GM04503 (cell line): ENCODE measurements around the gene STXBP1.
"Not testable (repeated sequence)": the region's sequence is repeated elsewhere in the genome, so short reads cannot be mapped to it uniquely, and the experiment has no call there.

Experiments used
- DNase-seq: peaks from one replicate; pipeline ENCODE4 v3.0.0-alpha.2; 2012; ENCODE audit warnings: low read depth

The STXBP1 gene

DNA sequence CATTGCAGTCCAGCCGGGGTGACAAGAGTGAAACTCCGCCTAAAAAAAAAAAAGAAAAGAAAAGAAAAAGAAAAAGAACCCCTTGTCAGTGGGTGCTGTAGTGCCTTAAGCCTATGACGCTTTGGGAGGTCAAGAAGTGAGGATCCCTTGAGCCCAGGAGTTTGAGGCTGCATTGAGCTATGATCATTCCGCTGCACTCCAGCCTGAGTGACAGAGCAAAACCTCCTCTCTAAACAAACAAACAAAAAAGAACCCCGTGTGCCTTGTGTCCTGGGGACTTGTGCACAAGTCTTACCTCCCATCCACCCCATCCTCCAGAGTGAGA lies 33.5 kb upstream of the STXBP1 start:
- no peak for DNase-seq

DNA sequence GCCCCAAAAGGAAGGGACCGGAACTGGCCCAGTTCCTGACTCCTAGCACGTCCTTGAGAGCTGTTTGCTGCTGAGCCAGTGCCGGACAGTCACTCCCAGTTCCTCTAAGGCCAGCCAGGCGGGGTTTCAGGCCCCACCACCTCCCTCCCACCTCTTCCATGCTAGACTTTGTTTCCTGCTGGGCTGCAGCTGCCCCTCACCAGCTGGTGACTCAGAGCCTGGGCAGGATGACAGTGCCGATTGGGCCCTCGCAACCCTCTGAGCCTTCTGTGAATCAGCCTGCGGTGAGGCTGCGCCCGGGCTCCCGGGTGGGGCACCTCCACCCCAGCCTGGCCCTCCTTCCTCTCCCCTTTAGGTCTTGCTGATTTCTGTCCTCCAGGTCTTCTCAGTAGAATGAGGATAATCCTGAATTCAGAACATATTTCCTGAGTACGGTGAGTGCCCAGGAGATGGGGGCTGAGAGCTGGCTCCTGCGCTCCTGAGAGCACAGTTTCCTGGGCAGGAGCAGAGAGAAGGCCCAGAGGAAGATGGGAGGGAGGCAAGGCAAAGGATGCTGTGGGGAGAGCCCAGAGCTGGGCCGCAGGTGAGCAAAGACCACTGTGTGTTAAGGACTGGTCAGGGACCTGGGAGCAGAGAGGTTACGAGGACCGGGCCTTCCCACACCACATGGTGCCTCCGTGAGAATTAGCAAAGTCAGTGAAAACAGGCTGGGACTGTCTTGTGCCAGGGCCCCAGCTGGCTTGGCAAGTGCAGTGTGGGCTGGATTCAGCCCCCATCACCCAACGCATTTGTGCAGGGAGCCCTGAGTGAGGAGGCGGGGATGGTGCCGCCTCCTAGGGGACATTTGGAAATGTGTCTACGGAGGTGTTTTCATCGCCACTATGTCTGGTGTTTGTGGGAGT lies 32.9 kb upstream of the STXBP1 start:
- peak; percentile 94 for DNase-seq

DNA sequence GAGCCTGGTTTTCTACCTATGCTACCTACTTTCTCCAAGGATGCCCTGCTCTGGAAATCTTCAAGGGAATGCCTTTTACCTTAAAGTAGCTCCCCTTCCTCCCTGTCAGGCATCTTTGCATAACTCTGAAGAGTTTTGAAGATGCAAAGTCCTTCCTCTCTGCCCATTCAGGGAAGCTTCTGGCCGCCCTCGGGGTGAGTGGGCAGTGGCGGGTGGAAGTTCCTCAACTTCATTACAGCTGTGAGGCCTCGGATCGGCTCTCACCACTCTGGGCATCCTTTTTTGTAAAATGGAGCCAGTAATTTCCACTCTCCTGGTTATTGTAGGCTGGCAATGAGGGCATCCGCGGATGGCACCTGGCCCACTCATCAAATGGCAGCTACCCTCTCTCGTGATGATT lies 31.7 kb upstream of the STXBP1 start:
- DNase-seq: no peak

DNA sequence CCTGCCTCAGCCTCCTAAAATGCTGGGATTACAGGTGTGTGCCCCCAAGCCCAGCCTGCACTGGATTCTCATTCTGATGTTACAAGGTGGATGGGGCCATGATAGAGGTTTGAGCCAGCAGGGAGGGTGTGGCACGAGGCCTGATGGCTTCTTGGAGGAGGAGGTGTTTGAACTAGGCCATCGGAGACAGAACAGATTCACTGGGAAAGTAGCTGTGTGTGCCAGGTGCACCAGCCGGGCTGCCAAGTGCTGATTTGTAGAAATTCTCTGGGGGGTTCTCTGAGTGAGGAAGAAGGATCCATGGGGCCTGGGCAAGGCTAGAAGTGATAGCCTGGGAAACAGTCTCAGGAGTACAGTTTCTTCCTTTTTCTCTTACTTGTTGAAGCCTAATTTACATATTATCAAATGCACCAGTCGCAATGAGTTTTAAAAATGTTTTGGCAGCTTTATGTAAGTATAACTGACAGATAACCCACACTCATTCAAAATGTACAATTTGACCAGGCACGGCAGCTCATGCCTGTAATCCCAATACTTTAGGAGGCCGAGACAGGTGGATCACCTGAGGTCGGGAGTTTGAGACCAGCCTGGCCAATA lies 31.1 kb upstream of the STXBP1 start:
- DNase-seq: no peak

DNA sequence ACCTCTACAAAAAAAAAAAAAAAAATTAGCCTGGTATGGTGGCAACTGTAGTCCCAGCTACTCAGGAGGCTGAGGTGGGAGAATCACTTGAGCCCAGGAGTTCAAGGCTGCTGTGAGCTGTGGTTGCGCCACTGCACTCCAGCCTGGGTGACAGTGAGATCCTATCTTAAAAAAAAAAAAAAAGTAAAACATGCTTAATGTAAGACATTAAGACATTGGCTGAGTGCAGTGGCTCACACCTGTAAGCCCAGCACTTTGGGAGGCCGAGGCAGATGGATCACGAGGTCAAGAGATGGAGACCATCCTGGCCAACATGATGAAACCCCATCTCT lies 27.6 kb upstream of the STXBP1 start:
- not testable (repeated sequence) for DNase-seq

DNA sequence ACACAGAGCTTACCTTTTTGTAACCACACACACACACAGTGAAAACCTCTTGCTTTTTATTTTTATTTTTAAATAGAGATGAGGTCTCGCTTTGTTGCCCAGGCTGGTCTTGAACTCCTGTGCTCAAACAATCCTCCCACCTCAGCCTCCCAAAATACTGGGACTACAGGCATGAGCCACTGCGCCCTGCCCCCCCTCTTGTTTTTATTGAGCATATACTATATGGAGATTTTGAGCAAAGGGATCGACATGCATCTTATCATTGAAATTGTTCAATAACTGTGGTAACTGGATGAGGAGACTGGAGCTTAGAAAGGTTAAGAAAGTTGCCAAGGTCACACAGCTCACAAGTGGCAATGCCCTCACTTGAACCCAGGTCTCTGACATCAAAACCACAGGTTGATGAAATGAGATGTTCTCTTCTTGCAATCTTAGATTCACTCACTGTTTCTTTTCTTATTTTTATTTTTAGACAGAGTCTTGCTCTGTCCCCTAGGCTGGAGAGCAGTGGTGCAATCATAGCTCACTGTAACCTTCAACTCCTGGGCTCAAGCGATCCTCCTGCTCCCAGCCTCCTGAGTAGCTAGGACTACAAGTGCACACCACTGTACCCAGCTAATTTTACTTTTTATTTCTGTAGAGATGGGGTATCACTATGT lies 26.8 kb upstream of the STXBP1 start:
- no peak for DNase-seq

DNA sequence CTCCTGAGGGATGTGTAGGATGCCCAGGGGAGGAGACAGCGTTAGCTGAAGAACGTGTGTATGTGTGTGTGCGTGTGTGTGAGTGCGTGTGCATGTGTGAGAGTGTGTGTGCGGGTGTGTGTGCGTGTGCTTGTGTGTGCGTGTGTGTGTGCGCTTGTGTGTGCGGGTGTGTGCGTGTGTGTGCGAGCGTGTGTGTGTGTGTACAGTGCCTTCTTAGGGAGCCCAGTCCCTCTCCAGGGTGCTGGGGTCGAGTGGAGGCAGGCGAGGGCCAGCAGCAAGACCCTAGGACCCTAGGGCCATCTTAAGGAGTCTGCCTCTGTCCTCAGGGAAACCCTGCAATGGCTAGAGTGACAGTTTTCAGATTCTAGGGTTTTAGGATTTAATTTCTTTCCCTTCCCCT lies 26.0 kb upstream of the STXBP1 start:
- DNase-seq: no peak

DNA sequence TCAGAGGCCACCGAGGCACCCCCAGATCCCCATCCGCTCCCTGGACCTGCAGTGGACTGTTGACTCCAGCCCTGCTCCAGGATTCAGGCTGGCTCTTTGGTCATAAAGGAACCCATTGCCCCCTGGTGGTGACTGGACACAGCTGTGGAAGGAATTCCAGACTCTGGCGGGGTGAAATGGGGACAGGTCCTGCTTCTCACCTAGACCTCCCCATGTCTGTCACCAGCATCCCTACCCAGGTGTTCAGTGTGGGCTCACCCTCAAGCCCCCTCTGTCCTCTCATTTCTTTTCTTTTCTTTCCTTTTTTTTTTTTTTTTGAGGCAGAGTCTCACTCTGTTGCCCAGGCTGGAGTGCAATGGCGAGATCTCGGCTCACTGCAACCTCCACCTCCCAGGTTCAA lies 25.5 kb upstream of the STXBP1 start:
- no peak for DNase-seq

DNA sequence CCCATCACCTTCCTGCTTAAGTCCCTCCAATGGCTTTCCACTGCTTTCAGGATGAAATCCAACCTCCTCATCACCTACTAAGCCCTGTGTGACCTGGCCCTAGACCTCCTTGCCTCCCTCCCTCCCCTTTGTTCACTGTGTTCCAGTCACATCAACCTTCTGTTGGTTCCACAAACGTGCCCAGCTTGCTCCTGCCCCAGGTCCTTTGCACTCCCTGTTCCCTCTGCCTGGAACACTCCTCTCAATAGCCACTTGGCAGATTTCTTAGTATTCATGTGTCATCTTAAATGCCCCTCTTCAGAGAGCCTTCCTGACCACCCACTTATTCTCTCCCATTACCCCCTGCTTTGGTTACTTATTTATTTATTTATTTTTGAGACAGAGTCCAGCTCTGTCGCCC lies 24.1 kb upstream of the STXBP1 start:
- no peak for DNase-seq

DNA sequence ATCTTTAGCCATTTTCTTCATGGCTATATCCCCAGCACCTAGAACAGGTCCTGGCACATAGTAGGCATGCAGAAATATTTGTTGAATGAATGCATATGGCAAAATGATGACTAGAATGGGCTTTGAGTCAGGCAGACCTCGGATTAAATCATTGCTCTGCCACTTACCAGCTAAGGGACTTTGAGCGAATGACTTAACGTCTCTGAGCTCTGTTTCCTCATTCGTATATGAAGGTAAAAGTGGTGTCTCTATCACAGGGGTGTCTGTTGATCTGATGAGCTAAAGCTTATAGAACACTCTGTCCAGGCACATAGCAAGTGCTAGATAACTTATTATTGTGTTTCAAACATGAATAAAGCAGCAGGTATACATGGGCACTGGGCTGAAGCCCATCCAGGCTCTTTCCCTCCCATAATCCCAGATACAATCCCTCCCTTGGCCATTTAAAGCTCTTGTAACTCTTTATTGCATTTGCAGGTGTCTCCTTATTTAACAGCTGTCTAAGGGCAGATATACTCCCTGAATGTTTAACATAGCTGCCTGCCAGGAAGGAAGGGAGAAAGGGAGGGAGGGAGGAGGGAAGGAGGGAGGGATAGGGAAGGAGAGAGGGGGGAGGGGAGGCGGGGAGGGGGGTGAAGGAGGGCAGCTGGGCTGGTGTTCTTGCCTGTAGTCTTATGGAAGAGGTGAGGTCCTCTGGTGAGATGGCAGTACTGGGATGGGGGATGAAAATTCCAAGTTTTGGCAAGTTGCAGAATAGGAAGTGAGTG lies 23.2 kb upstream of the STXBP1 start:
- no peak for DNase-seq

DNA sequence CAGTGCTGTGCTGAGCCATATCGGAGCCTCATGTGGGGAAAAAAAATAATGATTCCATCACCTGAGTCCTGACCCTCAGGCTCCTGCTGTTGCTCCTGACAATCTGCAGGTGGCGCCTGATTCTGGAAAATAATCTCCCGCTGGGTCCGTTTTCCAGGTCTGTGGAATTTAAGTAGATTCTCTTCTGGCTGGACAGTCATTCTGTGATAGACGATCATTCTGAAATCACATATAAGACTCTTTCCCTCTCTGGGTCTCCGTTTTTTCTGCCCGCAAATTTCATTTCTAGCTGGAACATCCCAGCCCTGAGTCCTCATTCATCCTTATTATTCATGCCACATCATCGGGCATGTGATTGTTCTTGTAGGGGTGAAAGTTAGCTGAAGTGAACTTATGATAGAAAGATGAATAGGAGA lies 22.1 kb upstream of the STXBP1 start:
- DNase-seq: no peak

DNA sequence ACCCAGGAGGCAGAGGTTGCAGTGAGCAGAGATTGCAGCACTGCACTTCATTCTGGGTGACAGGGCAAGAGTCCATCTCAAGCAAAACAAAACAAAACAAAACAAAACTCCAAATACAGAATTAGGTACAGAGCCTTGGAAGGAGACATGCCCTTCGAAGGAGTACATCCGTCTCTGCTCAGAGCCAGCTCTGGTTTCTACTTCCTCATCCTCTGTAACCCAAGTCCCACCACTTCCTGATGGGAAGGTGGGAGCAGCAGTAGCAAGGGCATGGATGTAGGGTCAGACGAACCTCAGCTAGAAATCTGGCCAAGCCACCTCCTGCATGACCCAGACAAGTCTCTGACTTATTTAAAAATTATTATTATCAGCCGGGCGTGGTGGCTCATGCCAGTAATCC lies 16.5 kb upstream of the STXBP1 start:
- DNase-seq: no peak

DNA sequence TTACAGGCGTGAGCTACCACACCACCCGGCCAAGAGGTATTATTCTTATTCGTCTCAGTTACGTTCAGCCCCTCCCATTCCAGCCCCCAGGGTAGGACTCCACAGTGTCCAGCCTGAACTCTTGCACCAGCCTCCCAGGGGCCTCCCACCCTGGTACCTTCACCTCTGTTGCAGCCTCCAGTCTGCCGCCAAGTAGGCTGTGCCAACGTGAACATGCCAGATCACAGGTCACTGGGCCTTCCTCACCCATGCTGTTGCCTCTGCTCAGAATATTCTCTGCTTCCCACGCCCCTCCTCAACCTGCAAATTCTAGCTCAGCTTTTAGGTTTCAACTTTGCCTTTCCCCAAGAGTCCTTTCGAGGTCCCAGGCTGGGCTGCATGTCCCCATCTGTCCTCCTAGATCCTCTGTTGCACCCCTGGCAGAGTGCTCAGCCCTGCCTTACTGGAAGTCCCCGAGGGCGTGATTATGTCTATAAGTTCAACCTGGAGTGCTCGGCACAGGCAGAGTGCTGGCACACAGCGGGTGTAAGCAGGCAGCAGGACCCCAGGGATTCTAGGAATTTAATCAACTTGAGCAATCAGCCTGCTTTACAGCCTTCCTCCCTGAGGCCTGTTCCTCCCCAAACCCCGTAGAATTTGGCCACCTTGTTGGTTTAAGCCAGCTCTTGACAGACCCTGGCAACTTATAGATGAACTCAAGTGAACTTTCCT lies 13.1 kb upstream of the STXBP1 start:
- no peak for DNase-seq

DNA sequence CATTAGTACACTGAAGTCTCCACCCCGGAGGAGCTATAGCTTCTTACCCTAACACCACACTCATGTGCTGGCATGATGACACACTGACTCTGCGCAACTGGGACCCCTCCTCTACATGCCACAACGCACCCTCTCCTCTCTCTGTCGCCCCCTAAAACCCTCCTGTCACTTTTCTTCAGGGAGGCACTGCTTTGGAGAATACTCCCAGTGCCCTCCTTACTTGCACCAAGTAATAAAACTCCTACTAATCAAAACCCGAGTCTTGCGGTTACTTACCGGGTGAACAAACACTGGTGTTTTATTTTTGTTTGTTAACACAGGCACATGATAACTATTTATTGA lies 12.6 kb upstream of the STXBP1 start:
- DNase-seq: no peak

DNA sequence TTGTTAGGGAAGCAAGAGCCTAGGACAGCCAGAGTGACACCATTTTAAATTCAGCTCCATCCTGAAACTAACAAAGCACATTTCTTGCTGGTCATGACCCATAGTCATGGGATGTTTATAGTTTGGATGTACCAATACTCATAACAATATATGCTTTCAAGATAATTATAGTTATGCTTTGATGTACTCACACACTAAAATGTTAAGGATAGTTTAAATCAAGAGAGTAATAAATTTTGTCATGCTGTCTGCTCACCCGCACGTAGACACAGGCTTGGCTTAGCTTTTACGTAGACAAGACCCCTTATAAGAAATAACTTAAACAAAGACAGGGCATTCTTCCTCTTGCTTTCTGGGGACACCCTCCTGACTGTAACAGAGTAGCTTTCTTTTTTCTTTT lies 8.9 kb upstream of the STXBP1 start:
- no peak for DNase-seq

DNA sequence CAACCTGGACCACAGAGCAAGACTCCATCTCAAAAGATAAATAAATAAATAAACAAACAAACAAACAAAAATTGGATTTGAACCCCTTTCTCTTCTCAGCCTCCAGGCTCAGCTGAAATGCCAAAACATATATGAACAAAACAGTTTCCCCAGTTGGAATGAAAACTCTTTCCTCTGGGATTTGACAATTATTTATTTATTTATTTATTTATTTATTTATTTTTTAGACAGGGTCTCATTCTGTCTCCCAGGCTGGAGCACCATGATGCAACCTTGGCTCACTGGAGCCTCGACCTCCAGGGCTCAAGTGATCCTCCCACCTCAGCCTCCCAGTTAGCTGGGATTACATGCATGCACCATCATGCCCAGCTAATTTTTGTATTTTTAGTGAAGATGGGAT lies 6.0 kb upstream of the STXBP1 start:
- DNase-seq: no peak

DNA sequence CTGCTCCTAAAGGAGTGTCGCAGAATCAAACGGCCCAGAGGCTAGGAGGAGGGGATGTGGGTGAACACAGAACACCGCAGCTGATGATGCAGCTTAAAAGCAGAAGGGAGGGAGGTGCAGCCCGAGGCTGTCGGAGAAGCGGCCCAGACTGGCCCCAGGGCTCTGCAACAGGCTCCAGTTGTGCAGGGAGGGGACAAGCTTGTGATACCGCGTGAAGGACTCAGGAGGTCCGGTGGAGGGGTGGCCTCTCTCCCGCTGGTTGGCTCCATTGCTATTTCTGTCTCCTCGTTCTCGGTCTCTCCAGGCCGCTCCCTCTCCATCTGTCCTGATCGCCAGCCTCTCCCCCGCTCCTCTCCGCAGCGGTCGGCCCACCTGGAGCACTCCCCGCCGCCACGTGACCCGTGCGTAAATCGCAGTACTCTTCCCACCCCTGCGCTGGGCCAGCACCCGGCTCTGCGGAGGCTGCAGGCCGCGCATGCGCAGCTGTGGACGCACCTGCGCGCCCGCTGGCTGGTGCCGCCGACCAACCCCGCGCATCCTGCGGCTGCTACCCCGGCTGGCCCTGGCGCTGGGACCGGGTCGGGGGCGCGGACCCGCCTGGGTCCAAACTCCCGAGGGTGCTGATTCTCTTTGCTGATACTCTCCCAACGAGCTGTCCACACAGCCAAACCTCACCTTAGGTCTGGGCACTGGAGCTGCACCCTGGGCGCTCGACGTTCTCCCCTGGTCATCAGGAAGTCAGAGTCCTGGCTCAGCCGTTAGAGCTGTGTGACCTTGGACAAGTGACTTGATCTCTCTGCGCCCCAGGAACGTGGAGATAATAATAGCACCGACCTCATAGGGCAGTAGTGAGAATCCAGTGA lies 3.7 kb upstream of the STXBP1 start:
- no peak for DNase-seq

DNA sequence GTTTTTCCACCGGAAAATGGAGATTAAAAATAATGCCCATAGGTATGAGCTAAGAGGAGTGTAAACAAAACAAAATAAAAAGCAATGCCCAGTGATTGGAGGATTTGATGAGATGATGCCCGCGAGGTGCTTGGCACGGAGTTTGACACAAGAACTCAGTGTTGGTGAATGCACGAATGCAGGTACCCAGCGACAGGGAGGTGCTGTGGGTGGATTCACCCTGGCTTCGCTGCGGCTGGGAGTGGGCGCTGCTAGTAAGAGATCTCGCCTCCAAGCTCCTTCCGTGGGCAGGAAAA lies 526 bp upstream of the STXBP1 start:
- no peak for DNase-seq

DNA sequence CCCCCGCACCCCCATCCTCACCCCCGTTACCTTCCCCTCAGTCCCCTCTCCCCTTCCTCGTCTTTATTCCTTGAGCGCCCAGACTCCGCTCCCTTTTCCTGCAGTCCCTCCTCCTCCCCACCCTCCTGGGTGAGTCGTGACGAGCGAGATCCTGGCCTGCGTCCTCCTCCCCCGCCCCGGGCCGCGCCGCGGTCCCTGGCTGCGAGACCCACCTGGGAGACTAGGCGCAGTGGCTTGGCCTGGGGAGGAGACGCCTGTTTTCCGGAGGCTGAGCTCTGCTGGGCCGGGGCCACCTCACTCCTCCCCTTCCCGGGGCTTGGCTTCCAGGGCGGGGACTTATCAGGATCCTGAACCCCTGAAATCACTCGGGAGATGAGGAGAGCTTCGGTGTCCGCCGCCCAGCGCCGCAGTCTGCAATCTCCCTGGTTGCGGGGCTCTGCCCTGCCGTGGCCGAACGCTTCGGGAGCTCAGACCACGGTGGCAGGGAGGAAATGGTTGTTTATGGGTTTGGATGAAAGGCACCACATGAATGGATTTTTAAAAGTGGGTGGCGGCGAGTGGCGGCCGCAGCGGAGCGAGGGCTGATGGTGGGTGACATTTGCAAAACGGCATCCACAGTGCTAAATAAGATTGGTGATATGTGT lies 984 bp downstream of the STXBP1 start:
- peak; percentile 45 for DNase-seq

DNA sequence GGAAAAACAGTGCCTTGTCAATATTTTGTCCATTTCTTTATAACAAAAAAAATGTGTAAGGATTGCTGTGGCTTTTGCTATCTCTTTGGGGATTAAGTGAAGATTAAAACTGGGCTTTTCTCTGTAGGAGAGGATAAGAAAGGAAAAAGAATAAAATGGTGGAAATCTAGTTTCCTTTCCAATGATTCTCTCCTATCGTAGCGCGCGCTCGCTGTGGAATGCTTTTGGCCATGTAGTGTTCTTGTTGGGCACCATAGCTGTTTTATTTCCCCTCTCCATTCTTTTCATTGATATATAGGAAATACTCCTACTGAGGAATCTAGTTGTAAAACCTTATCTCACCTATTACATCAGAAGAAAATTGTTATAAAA lies 1.5 kb downstream of the STXBP1 start:
- no peak for DNase-seq

DNA sequence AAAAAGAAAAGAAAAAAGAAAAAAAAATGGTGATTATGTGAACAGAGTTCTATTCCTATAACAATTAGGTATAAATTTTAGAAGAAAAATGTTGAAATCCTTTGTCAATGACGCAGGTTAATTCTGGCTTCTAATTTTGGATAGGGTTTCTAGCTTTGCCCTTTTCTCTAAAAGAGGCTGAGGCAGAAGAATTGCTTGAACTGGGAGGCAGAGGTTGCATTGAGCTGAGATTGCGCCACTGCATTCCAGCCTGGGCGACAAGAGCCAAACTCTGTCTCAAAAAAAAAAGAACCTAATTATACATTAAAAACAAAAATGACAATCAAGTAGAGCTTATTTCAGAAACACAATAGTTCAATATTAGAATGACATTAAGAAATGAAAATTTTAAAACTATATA lies 2.9 kb downstream of the STXBP1 start:
- no peak for DNase-seq
